Skeletal muscle cell (primary cell): Measurements from ENCODE around the gene PLAU.

Experiments used
- DNase-seq: peaks from one replicate; pipeline ENCODE4 v3.0.0-alpha.2; 2010; ENCODE audit warnings: low read depth
- H3K4me3 ChIP-seq: 2 replicates; pipeline ENCODE4 v1.5.1; 2011; ENCODE audit warnings: low read depth, mild to moderate bottlenecking, control low read depth, low read length, moderate library complexity

The PLAU gene

GRCh38 chr10:73967022-73967429 lies 56.1 kb downstream of the PLAU start:
- no peak for DNase-seq
- H3K4me3 ChIP-seq = no peak overlapping the region
